HG02759 (cell line): ENCODE results near the gene SFRP4.

ENCODE experiments used
- ATAC-seq: cut with Tn5 transposase; IDR thresholded peaks from one replicate; pipeline ENCODE4 v1.9.1; 2021; ENCODE audit warnings: mild to moderate bottlenecking, moderate library complexity; ENCODE audit not compliant: unreplicated experiment

Gene SFRP4

GRCh38 chr7:37927773-37928444 is 11.3 kb upstream of the SFRP4 start:
- no peak for ATAC-seq

- ATAC-seq = no peak
Observed at GRCh38 chr7:37925620-37926019, 9.0 kb upstream of the SFRP4 start.

- no peak for ATAC-seq
Observed at GRCh38 chr7:37924491-37925041, 7.9 kb upstream of the SFRP4 start.

GRCh38 chr7:37923996-37924395 is 7.4 kb upstream of the SFRP4 start:
- no peak for ATAC-seq

GRCh38 chr7:37921876-37922275 is 5.3 kb upstream of the SFRP4 start:
- ATAC-seq = no peak

GRCh38 chr7:37920849-37921805 is 4.5 kb upstream of the SFRP4 start:
- peak; percentile 62 for ATAC-seq

- ATAC-seq = peak; percentile 60
Observed at GRCh38 chr7:37920305-37920848, 3.8 kb upstream of the SFRP4 start, which contains the start of gene EPDR1. Gene EPDR1 (plus strand): TSS chr7:37920640. CDS start chr7:37920940, 300 bp downstream.

- no peak for ATAC-seq
Observed at GRCh38 chr7:37918526-37918925, 1.9 kb upstream of the SFRP4 start.

- no peak for ATAC-seq
Observed at GRCh38 chr7:37916017-37916672, 472 bp downstream of the SFRP4 start.

- no peak for ATAC-seq
Observed at GRCh38 chr7:37915438-37915837, 1.2 kb downstream of the SFRP4 start.

GRCh38 chr7:37912756-37913155 is 3.9 kb downstream of the SFRP4 start:
- ATAC-seq = no peak

GRCh38 chr7:37908221-37908788 is 8.3 kb downstream of the SFRP4 start:
- ATAC-seq = no peak

- no peak for ATAC-seq
Observed at GRCh38 chr7:37901890-37902524, 14.6 kb downstream of the SFRP4 start.

GRCh38 chr7:37901236-37901827 is 15.3 kb downstream of the SFRP4 start:
- no peak for ATAC-seq

- ATAC-seq = no peak
Observed at GRCh38 chr7:37899712-37900247, 16.8 kb downstream of the SFRP4 start.

- no peak for ATAC-seq
Observed at GRCh38 chr7:37894671-37895070, 21.9 kb downstream of the SFRP4 start.

GRCh38 chr7:37893359-37893758 is 23.3 kb downstream of the SFRP4 start:
- no peak for ATAC-seq

GRCh38 chr7:37882086-37882485 is 34.5 kb downstream of the SFRP4 start:
- no peak for ATAC-seq
